NK-92 treated with Interleukin-12 subunit alpha and Interleukin-12 subunit beta, amount 100 ng/mL, for 24 hours (cell line): ENCODE measurements around the gene LRIT1.

Experiments used
- DNase-seq: peaks from one replicate; lab custom pipeline; 2025; lab: John Stamatoyannopoulos, UW

Gene LRIT1

GRCh38 chr10:84191106-84191505 lies 50.2 kb downstream of the LRIT1 start:
- DNase-seq = no peak

- DNase-seq = no peak
Observed at GRCh38 chr10:84190621-84191020, 50.7 kb downstream of the LRIT1 start.

- no peak for DNase-seq
Observed at GRCh38 chr10:84188815-84189214, 52.5 kb downstream of the LRIT1 start.

- no peak for DNase-seq
Observed at GRCh38 chr10:84185526-84186175, 55.7 kb downstream of the LRIT1 start.

- no peak for DNase-seq
Observed at GRCh38 chr10:84184517-84184916, 56.8 kb downstream of the LRIT1 start.

- no peak for DNase-seq
Observed at GRCh38 chr10:84181631-84182030, 59.7 kb downstream of the LRIT1 start.
